Astrocyte (in vitro differentiated cells and primary cell): ENCODE measurements around the gene OTUD6A. TPM values are rescaled to one million over a fixed set of nuclear protein-coding genes. Genes with fewer than 3 reads are reported as not detected.

ENCODE experiments used
- DNase-seq: peaks from one replicate; pipeline ENCODE4 v3.0.0-alpha.2; 2010; ENCODE audit warnings: low read depth
- FAIRE-seq: peaks from 2 replicates; lab custom pipeline; 2011; peaks lifted over from hg19 to GRCh38; lab: Jason Lieb, UNC
- H2AFZ ChIP-seq: 2 replicates; pipeline ENCODE4 v1.6.0; 2012; ENCODE audit warnings: low read depth, low read length, inconsistent platforms
- H3K27ac ChIP-seq: 2 replicates; pipeline ENCODE4 v1.5.1; 2011; ENCODE audit warnings: low read depth, low read length, inconsistent platforms
- H3K27me3 ChIP-seq: 2 replicates; pipeline ENCODE4 v1.6.0; 2011; ENCODE audit warnings: low read length, inconsistent platforms; ENCODE audit not compliant: insufficient read depth
- H3K36me3 ChIP-seq: 2 replicates; pipeline ENCODE4 v1.5.1; 2011; ENCODE audit warnings: low read length, inconsistent platforms; ENCODE audit not compliant: insufficient read depth
- H3K4me1 ChIP-seq: 2 replicates; pipeline ENCODE4 v1.5.1; 2011; ENCODE audit warnings: low read length, inconsistent platforms; ENCODE audit not compliant: insufficient read depth
- H3K4me2 ChIP-seq: 2 replicates; pipeline ENCODE4 v1.6.0; 2012; ENCODE audit warnings: low read length, inconsistent platforms
- H3K4me3 ChIP-seq: 2 replicates; pipeline ENCODE4 v1.5.1; 2011; ENCODE audit warnings: low read depth, mild to moderate bottlenecking, low read length, inconsistent platforms; ENCODE audit not compliant: insufficient read depth
- H3K79me2 ChIP-seq: 2 replicates; pipeline ENCODE4 v1.6.0; 2012; ENCODE audit warnings: mild to moderate bottlenecking, low read length, inconsistent platforms; ENCODE audit not compliant: insufficient read depth
- H3K9ac ChIP-seq: 2 replicates; pipeline ENCODE4 v1.6.0; 2012; ENCODE audit warnings: mild to moderate bottlenecking, low read length, inconsistent platforms
- H3K9me3 ChIP-seq: 2 replicates; pipeline ENCODE4 v1.5.1; 2012; ENCODE audit warnings: low read depth, mild to moderate bottlenecking, low read length, inconsistent platforms; ENCODE audit not compliant: insufficient read depth
- H4K20me1 ChIP-seq: 2 replicates; pipeline ENCODE4 v1.6.0; 2012; ENCODE audit warnings: low read length, inconsistent platforms; ENCODE audit not compliant: insufficient read depth
- H3K27ac Mint-ChIP-seq: one replicate; pipeline ENCODE4 v1.8.0; 2021; ENCODE audit warnings: mild to moderate bottlenecking, mixed read lengths; ENCODE audit not compliant: unreplicated experiment
- H3K27me3 Mint-ChIP-seq: one replicate; pipeline ENCODE4 v1.8.0; 2021; ENCODE audit warnings: low read depth, mixed read lengths; ENCODE audit not compliant: unreplicated experiment
- H3K36me3 Mint-ChIP-seq: one replicate; pipeline ENCODE4 v1.8.0; 2021; ENCODE audit warnings: low read depth, mixed read lengths; ENCODE audit not compliant: unreplicated experiment
- H3K4me1 Mint-ChIP-seq: one replicate; pipeline ENCODE4 v1.8.0; 2021; ENCODE audit warnings: low read depth, mixed read lengths; ENCODE audit not compliant: unreplicated experiment
- H3K4me3 Mint-ChIP-seq: one replicate; pipeline ENCODE4 v1.8.0; 2021; ENCODE audit warnings: mild to moderate bottlenecking, moderate library complexity, mixed read lengths; ENCODE audit not compliant: unreplicated experiment
- H3K9me3 Mint-ChIP-seq: one replicate; pipeline ENCODE4 v1.8.0; 2021; ENCODE audit warnings: mild to moderate bottlenecking, mixed read lengths; ENCODE audit not compliant: unreplicated experiment
- EZH2 ChIP-seq: IDR thresholded peaks from 2 replicates; pipeline ENCODE4 v1.6.1; 2012; ENCODE audit warnings: mild to moderate bottlenecking, low read length, inconsistent platforms; ENCODE audit not compliant: insufficient read depth
- total RNA-seq: library from RNA; stranded (reverse); gene quantifications from 2 replicates; pipeline ENCODE4 v1.2.1, GENCODE V29; 2021
- TF ChIP-seq, protein P1 (sequence below): IDR thresholded peaks from 2 replicates; pipeline ENCODE4 v1.5.1; 2011; ENCODE audit warnings: low read depth, mild to moderate bottlenecking, inconsistent platforms, low read length, moderate library complexity; ENCODE audit not compliant: insufficient read depth

Gene OTUD6A
- total RNA-seq, 1 donor from 2014 or later, result not detected

GRCh38 chrX:70039758-70040157 is 22.5 kb upstream of the OTUD6A start:
- Histone ChIP-seq H3K27ac (no peak overlapping the region), H3K9ac (no peak overlapping the region), H3K4me1 (no peaks in the 10 kb centered on the region), H3K36me3 (no peaks in the 10 kb centered on the region), H4K20me1 (no peaks in the 10 kb centered on the region), H3K9me3 (no peaks in the 10 kb centered on the region), H3K4me3 (no peak overlapping the region), H3K79me2 (no peaks in the 10 kb centered on the region), H2AFZ (no peak overlapping the region), H3K4me2 (no peak overlapping the region), H3K27me3 (no peaks in the 10 kb centered on the region)
- DNase-seq (no peak), FAIRE-seq (no peak)
- no peaks in the 10 kb centered on the region for H3K9me3 Mint-ChIP-seq
- H3K27ac Mint-ChIP-seq, result no peak overlapping the region
- H3K4me1 Mint-ChIP-seq, result peaks cover under 1% of the 10 kb centered on the region
- H3K36me3 Mint-ChIP-seq, result no peaks in the 10 kb centered on the region
- H3K27me3 Mint-ChIP-seq, result no peaks in the 10 kb centered on the region
- TF ChIP-seq, protein P1, sequence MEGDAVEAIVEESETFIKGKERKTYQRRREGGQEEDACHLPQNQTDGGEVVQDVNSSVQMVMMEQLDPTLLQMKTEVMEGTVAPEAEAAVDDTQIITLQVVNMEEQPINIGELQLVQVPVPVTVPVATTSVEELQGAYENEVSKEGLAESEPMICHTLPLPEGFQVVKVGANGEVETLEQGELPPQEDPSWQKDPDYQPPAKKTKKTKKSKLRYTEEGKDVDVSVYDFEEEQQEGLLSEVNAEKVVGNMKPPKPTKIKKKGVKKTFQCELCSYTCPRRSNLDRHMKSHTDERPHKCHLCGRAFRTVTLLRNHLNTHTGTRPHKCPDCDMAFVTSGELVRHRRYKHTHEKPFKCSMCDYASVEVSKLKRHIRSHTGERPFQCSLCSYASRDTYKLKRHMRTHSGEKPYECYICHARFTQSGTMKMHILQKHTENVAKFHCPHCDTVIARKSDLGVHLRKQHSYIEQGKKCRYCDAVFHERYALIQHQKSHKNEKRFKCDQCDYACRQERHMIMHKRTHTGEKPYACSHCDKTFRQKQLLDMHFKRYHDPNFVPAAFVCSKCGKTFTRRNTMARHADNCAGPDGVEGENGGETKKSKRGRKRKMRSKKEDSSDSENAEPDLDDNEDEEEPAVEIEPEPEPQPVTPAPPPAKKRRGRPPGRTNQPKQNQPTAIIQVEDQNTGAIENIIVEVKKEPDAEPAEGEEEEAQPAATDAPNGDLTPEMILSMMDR, result no peak
- TF ChIP-seq EZH2, result no peak
- no peak overlapping the region for H3K4me3 Mint-ChIP-seq

DNA sequence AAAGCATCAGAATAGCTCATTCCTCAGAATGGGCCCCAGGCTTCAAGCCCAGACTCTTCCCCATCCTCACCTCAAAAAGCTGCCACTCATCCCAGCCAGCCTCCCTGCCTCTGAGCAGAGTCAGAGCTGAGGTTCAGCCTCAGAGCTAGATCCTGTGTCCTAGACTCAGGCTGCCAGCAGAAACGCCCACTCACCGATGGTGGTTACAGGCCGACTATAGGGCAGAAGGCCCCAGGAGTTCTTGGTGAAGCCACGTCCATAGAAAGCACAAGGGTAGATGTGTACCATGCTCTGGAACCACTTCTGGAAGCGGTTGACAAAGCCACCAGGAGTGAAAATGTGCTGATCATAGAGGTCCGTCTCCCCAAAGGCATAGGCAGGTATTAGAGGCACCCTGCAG is 20.3 kb upstream of the OTUD6A start:
- no peaks in the 10 kb centered on the region for H3K79me2 ChIP-seq
- no peaks in the 10 kb centered on the region for H4K20me1 ChIP-seq
- H3K36me3 Mint-ChIP-seq, result no peaks in the 10 kb centered on the region
- DNase-seq (no peak), FAIRE-seq (no peak)
- peaks cover 2% of the 10 kb centered on the region for H3K4me1 Mint-ChIP-seq
- H3K27me3 Mint-ChIP-seq, result no peaks in the 10 kb centered on the region
- H3K9me3 Mint-ChIP-seq, result no peaks in the 10 kb centered on the region
- H3K36me3 ChIP-seq, result no peaks in the 10 kb centered on the region
- H3K4me1 ChIP-seq, result no peaks in the 10 kb centered on the region
- H3K9ac ChIP-seq, result no peak overlapping the region
- H3K4me2 ChIP-seq, result no peak overlapping the region
- TF ChIP-seq EZH2, result no peak
- TF ChIP-seq, protein P1, result no peak
- H3K9me3 ChIP-seq, result no peaks in the 10 kb centered on the region
- H3K4me3 Mint-ChIP-seq, result no peak overlapping the region
- no peaks in the 10 kb centered on the region for H3K27me3 ChIP-seq
- H2AFZ ChIP-seq, result no peak overlapping the region
- no peak overlapping the region for H3K27ac ChIP-seq
- no peak overlapping the region for H3K27ac Mint-ChIP-seq
- no peak overlapping the region for H3K4me3 ChIP-seq

GRCh38 chrX:70042399-70043371 is 19.6 kb upstream of the OTUD6A start:
- Mint-ChIP-seq H3K27ac (no peak overlapping the region), H3K36me3 (no peaks in the 10 kb centered on the region), H3K4me1 (peaks cover 2% of the 10 kb centered on the region), H3K9me3 (no peaks in the 10 kb centered on the region), H3K4me3 (no peak overlapping the region), H3K27me3 (no peaks in the 10 kb centered on the region)
- DNase-seq (no peak), FAIRE-seq (peak; percentile 62)
- peaks cover 4% of the 10 kb centered on the region for H3K4me1 ChIP-seq
- no peaks in the 10 kb centered on the region for H3K36me3 ChIP-seq
- no peaks in the 10 kb centered on the region for H3K27me3 ChIP-seq
- no peak overlapping the region for H3K4me3 ChIP-seq
- no peak overlapping the region for H3K27ac ChIP-seq
- H4K20me1 ChIP-seq, result no peaks in the 10 kb centered on the region
- TF ChIP-seq, protein P1, result no peak
- no peak for TF ChIP-seq EZH2
- no peak overlapping the region for H3K4me2 ChIP-seq
- no peak overlapping the region for H3K9ac ChIP-seq
- no peaks in the 10 kb centered on the region for H3K9me3 ChIP-seq
- no peaks in the 10 kb centered on the region for H3K79me2 ChIP-seq
- no peak overlapping the region for H2AFZ ChIP-seq
